ENCODE results near the gene TTC31.
A peak's percentile ranks its signal among the peaks of the same experiment; 100 is the strongest.

TTC31 gene

DNA sequence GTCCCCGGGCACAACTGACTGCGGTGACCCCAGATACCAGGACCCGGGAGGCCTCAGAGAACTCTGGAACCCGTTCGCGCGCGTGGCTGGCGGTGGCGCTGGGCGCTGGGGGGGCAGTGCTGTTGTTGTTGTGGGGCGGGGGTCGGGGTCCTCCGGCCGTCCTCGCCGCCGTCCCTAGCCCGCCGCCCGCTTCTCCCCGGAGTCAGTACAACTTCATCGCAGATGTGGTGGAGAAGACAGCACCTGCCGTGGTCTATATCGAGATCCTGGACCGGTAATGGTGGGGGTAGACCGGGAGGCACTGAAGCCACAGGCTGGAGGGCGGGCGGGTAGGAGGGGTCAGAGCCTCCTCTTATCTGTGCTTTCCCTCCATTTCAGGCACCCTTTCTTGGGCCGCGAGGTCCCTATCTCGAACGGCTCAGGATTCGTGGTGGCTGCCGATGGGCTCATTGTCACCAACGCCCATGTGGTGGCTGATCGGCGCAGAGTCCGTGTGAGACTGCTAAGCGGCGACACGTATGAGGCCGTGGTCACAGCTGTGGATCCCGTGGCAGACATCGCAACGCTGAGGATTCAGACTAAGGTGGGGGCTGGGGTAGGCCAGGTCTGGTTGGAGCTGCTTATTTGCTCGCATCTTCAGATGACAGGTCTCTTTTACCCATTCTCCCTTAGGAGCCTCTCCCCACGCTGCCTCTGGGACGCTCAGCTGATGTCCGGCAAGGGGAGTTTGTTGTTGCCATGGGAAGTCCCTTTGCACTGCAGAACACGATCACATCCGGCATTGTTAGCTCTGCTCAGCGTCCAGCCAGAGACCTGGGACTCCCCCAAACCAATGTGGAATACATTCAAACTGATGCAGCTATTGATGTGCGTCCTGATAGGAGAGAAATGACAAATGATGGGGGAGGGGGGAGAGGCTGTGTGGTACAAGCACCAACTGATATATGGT is 47.6 kb downstream of the TTC31 start:
- TF ChIP-seq EZH2 (optimal IDR thresholded peaks at IDR 0.05; ENCODE audit: low read depth, low read length) (no peak), EZH2phosphoT487 (IDR thresholded peaks at IDR 0.05; ENCODE audit: low read length) (no peak)
- TF ChIP-seq, protein P1, sequence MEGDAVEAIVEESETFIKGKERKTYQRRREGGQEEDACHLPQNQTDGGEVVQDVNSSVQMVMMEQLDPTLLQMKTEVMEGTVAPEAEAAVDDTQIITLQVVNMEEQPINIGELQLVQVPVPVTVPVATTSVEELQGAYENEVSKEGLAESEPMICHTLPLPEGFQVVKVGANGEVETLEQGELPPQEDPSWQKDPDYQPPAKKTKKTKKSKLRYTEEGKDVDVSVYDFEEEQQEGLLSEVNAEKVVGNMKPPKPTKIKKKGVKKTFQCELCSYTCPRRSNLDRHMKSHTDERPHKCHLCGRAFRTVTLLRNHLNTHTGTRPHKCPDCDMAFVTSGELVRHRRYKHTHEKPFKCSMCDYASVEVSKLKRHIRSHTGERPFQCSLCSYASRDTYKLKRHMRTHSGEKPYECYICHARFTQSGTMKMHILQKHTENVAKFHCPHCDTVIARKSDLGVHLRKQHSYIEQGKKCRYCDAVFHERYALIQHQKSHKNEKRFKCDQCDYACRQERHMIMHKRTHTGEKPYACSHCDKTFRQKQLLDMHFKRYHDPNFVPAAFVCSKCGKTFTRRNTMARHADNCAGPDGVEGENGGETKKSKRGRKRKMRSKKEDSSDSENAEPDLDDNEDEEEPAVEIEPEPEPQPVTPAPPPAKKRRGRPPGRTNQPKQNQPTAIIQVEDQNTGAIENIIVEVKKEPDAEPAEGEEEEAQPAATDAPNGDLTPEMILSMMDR (IDR thresholded peaks at IDR 0.05; ENCODE audit: low read length), result no peak
- Histone ChIP-seq H3K4me2 (ENCODE audit: low read depth, low read length) (peak overlapping the region; percentile 91), H3K9me2 (replicated peaks; ENCODE audit: insufficient read depth, low read length) (no peaks in the 10 kb centered on the region), H3K27me3 (replicated peaks; ENCODE audit: insufficient read depth, low read length) (no peaks in the 10 kb centered on the region), H3K9me3 (replicated peaks; ENCODE audit: insufficient read depth, low read length) (no peaks in the 10 kb centered on the region), H2AFZ (ENCODE audit: low read length) (peak overlapping the region; percentile 72), H3F3A (ENCODE audit: insufficient read depth, low read length) (peaks cover 15% of the 10 kb centered on the region; the same call in 1 of the 2 replicates), H3K27ac (ENCODE audit: low read length) (peak overlapping the region; percentile 69), H3K4me1 (ENCODE audit: low read length) (peaks cover 14% of the 10 kb centered on the region), H3K36me3 (replicated peaks; ENCODE audit: insufficient read depth, low read length) (peaks cover 11% of the 10 kb centered on the region), H3K79me2 (ENCODE audit: low read length) (peaks cover 42% of the 10 kb centered on the region), H3K4me3 (ENCODE audit: low read length) (peak overlapping the region; percentile 91), H3K9ac (ENCODE audit: low read length) (peak overlapping the region; percentile 94), H4K20me1 (ENCODE audit: insufficient read depth, low read length) (no peaks in the 10 kb centered on the region)
- peak; percentile 69 for DNase-seq

DNA sequence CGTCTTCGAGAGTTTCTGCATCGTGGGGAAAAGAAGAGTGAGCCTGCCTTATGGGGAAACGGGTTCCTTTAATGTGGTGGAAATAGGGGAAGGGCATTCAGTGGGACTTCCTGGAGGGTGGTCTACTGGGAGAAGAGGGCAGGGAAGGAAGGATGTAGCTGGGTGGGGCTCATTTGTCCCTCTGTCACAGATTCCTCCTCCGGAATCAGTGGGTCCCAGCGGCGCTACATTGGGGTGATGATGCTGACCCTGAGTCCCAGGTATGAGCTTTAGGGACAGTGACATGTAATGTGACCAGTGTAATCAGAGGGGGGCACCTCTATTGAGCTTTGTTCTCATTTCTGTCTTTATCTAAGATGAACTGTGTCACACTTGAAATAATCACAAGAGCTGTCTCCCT is 48.8 kb downstream of the TTC31 start:
- H3K4me3 ChIP-seq (ENCODE audit: low read length), result no peak overlapping the region
- no peak for DNase-seq

DNA sequence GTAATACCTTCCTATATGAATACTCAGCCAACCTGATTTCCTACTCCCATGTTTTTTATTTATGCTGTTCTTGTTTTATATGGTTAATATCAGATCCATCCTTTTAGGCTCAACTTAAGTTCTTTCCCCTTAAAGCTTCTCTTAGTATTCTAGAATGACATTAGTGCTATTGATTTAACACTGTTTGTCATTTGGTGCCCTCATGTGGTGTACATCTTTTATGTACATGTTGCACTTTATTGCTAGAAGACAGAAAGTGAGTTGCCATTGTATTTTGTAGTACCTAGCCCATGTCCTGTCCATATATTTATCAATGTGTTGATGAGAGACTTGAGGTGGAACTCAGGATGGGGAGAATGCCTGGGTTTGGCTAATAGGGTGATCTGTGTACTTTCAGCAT is 49.3 kb downstream of the TTC31 start:
- peak; percentile 51 for DNase-seq
- no peak overlapping the region for H3K4me2 ChIP-seq (ENCODE audit: low read depth, low read length)

More for the DNA sequence above, 48.8 kb downstream of the TTC31 start:
- Histone ChIP-seq H3K9ac (ENCODE audit: low read length) (no peak overlapping the region), H3K4me2 (ENCODE audit: low read depth, low read length) (no peak overlapping the region), H3K27ac (ENCODE audit: low read length) (no peak overlapping the region), H4K20me1 (ENCODE audit: insufficient read depth, low read length) (no peaks in the 10 kb centered on the region), H3K9me3 (replicated peaks; ENCODE audit: insufficient read depth, low read length) (no peaks in the 10 kb centered on the region), H3K36me3 (replicated peaks; ENCODE audit: insufficient read depth, low read length) (peaks cover 7% of the 10 kb centered on the region), H3K4me1 (ENCODE audit: low read length) (peaks cover 14% of the 10 kb centered on the region), H3K79me2 (ENCODE audit: low read length) (peaks cover 42% of the 10 kb centered on the region), H2AFZ (ENCODE audit: low read length) (no peak overlapping the region), H3K27me3 (replicated peaks; ENCODE audit: insufficient read depth, low read length) (0 out of 2 replicates have a peak, but pooled peaks cover under 1% of the 10 kb centered on the region), H3F3A (ENCODE audit: insufficient read depth, low read length) (peaks cover 9% of the 10 kb centered on the region; the same call in 1 of the 2 replicates), H3K9me2 (replicated peaks; ENCODE audit: insufficient read depth, low read length) (no peaks in the 10 kb centered on the region)
- no peak for TF ChIP-seq EZH2 (optimal IDR thresholded peaks at IDR 0.05; ENCODE audit: low read depth, low read length)
- TF ChIP-seq, protein P1 (IDR thresholded peaks at IDR 0.05; ENCODE audit: low read length), result no peak
- TF ChIP-seq EZH2phosphoT487 (IDR thresholded peaks at IDR 0.05; ENCODE audit: low read length), result no peak

More for the DNA sequence above, 49.3 kb downstream of the TTC31 start:
- H3K9me2 ChIP-seq (replicated peaks; ENCODE audit: insufficient read depth, low read length), result no peaks in the 10 kb centered on the region
- no peaks in the 10 kb centered on the region for H3K9me3 ChIP-seq (replicated peaks; ENCODE audit: insufficient read depth, low read length)
- H3K27me3 ChIP-seq (replicated peaks; ENCODE audit: insufficient read depth, low read length), result 0 out of 2 replicates have a peak, but pooled peaks cover 6% of the 10 kb centered on the region
- H3F3A ChIP-seq (ENCODE audit: insufficient read depth, low read length), result peaks cover 5% of the 10 kb centered on the region; the same call in 1 of the 2 replicates
- no peak for TF ChIP-seq EZH2phosphoT487 (IDR thresholded peaks at IDR 0.05; ENCODE audit: low read length)
- TF ChIP-seq, protein P1 (IDR thresholded peaks at IDR 0.05; ENCODE audit: low read length), result peak; percentile 44
- H3K4me3 ChIP-seq (ENCODE audit: low read length), result no peak overlapping the region
- no peak overlapping the region for H2AFZ ChIP-seq (ENCODE audit: low read length)
- H3K4me1 ChIP-seq (ENCODE audit: low read length), result peaks cover 14% of the 10 kb centered on the region
- H3K36me3 ChIP-seq (replicated peaks; ENCODE audit: insufficient read depth, low read length), result peaks cover 2% of the 10 kb centered on the region; the same call in 1 of the 2 replicates
- no peaks in the 10 kb centered on the region for H4K20me1 ChIP-seq (ENCODE audit: insufficient read depth, low read length)
- no peak overlapping the region for H3K27ac ChIP-seq (ENCODE audit: low read length)
- no peak overlapping the region for H3K9ac ChIP-seq (ENCODE audit: low read length)
- peaks cover 40% of the 10 kb centered on the region for H3K79me2 ChIP-seq (ENCODE audit: low read length)

Measured in MM.1S (cell line).